Ovary (tissue), 9 donors: ENCODE results near the gene WHRN. TPM values are rescaled to one million over a fixed set of nuclear protein-coding genes. Genes with fewer than 3 reads are reported as not detected.
A peak's percentile ranks its signal among the peaks of the same experiment; 100 is the strongest.

Source experiments
- DNase-seq, 5 donors: peaks; one replicate each; pipeline ENCODE4 v3.0.0-alpha.2; 2019 to 2020
- H3K27ac ChIP-seq, 2 donors: fragments of 200-600 bp; one replicate each; pipeline versions ENCODE4 v1.5.1 to v1.8.0; 2019 to 2022
- H3K27me3 ChIP-seq: fragments of 200-600 bp; one replicate; pipeline ENCODE4 v1.8.0; 2022
- H3K36me3 ChIP-seq: fragments of 200-600 bp; sonication (generic); one replicate; pipeline ENCODE4 v1.5.1; 2019
- H3K4me1 ChIP-seq: one replicate; pipeline ENCODE4 v1.8.1; 2013; ENCODE audit warnings: mild to moderate bottlenecking, moderate library complexity; ENCODE audit not compliant: insufficient read depth
- H3K4me3 ChIP-seq: fragments of 200-600 bp; sonication (generic); one replicate; pipeline ENCODE4 v1.5.1; 2017
- H3K9me3 ChIP-seq, 2 donors: fragments of 200-600 bp in 1 of 2; sonication (generic) in 1 of 2; one replicate each; pipeline versions ENCODE4 v1.5.1 to v1.8.1; 2013 to 2019; ENCODE audit warnings: mild to moderate bottlenecking in 1 of 2, moderate library complexity in 1 of 2
- CTCF ChIP-seq, 3 donors: fragments of 450-650 bp in 2 of 3; fragments of 200-600 bp in 1 of 3; IDR thresholded peaks; one replicate each; pipeline versions ENCODE4 v1.5.1 to v1.8.0; 2016 to 2022; ENCODE audit warnings: antibody characterized with exemption in 3 of 3, mild to moderate bottlenecking in 1 of 3
- EP300 ChIP-seq: sonication (generic); formaldehyde crosslinking; IDR thresholded peaks from one replicate; pipeline ENCODE4 v1.6.1; 2017; ENCODE audit warnings: antibody characterized with exemption
- POLR2A ChIP-seq: fragments of 450-650 bp; IDR thresholded peaks from one replicate; pipeline ENCODE4 v1.6.1; 2017; ENCODE audit warnings: antibody characterized with exemption, mild to moderate bottlenecking, moderate library complexity
- WGBS, 3 donors: extraction: QIAGEN DNeasy Blood & Tissue Kit in 1 of 3; methylation state at CpG; one replicate each; pipeline versions ENCODE4 v1.1.5 to v1.1.7; 2013 to 2017; 5-methylcytosine and 5-hydroxymethylcytosine counted together
- intact Hi-C, 4 donors: fragments of 100-400 bp; cut with DNase I; formaldehyde crosslinking; loops; one replicate each; pipeline versions ENCODE4 v1.11.0 to v1.15.1; 2022 to 2023
- polyA plus RNA-seq, 2 donors: library from polyadenylated mRNA; stranded (reverse); fragments of 200-250 nt in 1 of 2; fragments of 350-450 nt in 1 of 2; fragmentation: Illumina TruSeq in 1 of 2; extraction: RNeasy Lipid Tissue Mini Kit (QIAGEN cat#74804) in 1 of 2; gene quantifications; one replicate each; pipeline ENCODE4 v1.2.3, GENCODE V29; 2013 to 2014
- total RNA-seq, 7 donors: library from RNA; depleted of rRNA in 2 of 7; stranded (reverse); fragments of >200 nt in 2 of 7; fragmentation: NEBNext Ultra II Directional in 3 of 7; extraction: Animal tissue kit (Norgen Biotek cat#: 25700) in 3 of 7; gene quantifications; one replicate each; pipeline versions ENCODE4 v1.1.0 to v1.2.4, GENCODE V29; 2016 to 2023
- donor health status: DM: no; HTN: no; CAD: no; lungs with moderate emphysema.
- donor health status: DM: no; HTN: no; CAD: no.
- donor health status: Bipolar disorder and iron deficiency.
- donor health status: DM: yes; HTN: yes; CAD: no.
- donor health status: DM: no; HTN: no; CAD: no.
- donor health status: DM: yes; HTN: yes; CAD: no.

Gene WHRN
- total and polyA plus RNA-seq, 9 donors = 1.7 to 28.5 (median 20.3) TPM

- intact Hi-C loops = loop anchor here in 3 of 4 donors (5.0 to 10.0 kb wide), 3 partner anchors 246 to 606 kb away; partner anchors contain the start of gene TEX53 (in 2 of the 3)
These were observed 98.8 kb downstream of the WHRN start for GRCh38 chr9:114406441-114406840.

GRCh38 chr9:114405294-114406034 is 99.8 kb downstream of the WHRN start:
- intact Hi-C loops = loop anchor here in 3 of 4 donors (5.0 to 10.0 kb wide), 3 partner anchors 247 to 607 kb away; partner anchors contain the start of gene TEX53 (in 2 of the 3)
- no peak overlapping the region for H3K27ac ChIP-seq
- peak; percentile 71 to 80 (median 79) for DNase-seq
- 25 to 33% (median 27%) methylated on average over 14 to 15 of the region's 15 CpGs for WGBS, 3 donors
- TF ChIP-seq POLR2A = no peak
- peak; percentile 19 to 65 (median 63) for TF ChIP-seq CTCF (IDR thresholded peaks at IDR 0.05)
- no peak for TF ChIP-seq EP300
- no peaks in the 10 kb centered on the region for H3K27me3 ChIP-seq
- no peaks in the 10 kb centered on the region for H3K4me1 ChIP-seq
- no peaks in the 10 kb centered on the region for H3K36me3 ChIP-seq
- no peak overlapping the region for H3K4me3 ChIP-seq
- no peaks in the 10 kb centered on the region for H3K9me3 ChIP-seq

More at GRCh38 chr9:114406441-114406840, 98.8 kb downstream of the WHRN start:
- Histone ChIP-seq H3K4me1 (no peaks in the 10 kb centered on the region), H3K4me3 (no peak overlapping the region), H3K36me3 (no peaks in the 10 kb centered on the region), H3K9me3 (no peaks in the 10 kb centered on the region), H3K27me3 (no peaks in the 10 kb centered on the region), H3K27ac (no peak overlapping the region)
- DNase-seq = peak in 1 of 5 donors; percentile 33
- WGBS, 3 donors = 92 to 94% (median 93%) methylated on average over 13 of the region's 13 CpGs
- TF ChIP-seq EP300 (no peak), CTCF (IDR thresholded peaks at IDR 0.05) (no peak)

DNA sequence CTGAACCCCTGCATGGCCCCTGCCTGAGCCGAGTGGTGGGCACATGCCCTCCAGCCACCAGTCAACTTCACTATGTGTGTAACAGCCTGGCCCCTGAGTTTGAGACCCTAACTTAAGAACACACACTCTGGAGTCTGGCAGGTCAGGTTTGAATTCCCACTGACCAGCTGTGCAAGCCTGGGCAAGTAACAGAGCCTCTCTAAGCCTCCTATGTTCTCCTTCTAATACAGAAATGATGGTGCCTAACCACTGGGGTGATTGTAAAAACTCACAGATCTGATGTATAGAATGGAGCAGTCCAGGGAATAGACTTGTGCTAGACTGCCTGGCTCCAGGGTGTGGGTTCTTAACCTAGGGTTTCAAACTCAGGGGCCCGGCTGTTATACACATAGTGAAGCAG is 100.7 kb downstream of the WHRN start:
- intact Hi-C loops = loop anchor here in 2 of 4 donors (10.0 kb wide), 1 partner anchor 250 kb away; the partner anchor contains the start of gene TEX53 (in 2 of the 2)
- Histone ChIP-seq H3K9me3 (no peaks in the 10 kb centered on the region), H3K27me3 (no peaks in the 10 kb centered on the region), H3K36me3 (no peaks in the 10 kb centered on the region), H3K4me1 (no peaks in the 10 kb centered on the region), H3K4me3 (no peak overlapping the region), H3K27ac (no peak overlapping the region)
- WGBS, 3 donors = 84 to 94% (median 91%) methylated on average over 2 of the region's 2 CpGs
- no peak for DNase-seq
- no peak for TF ChIP-seq EP300
- no peak for TF ChIP-seq CTCF (IDR thresholded peaks at IDR 0.05)
- no peak for TF ChIP-seq POLR2A

GRCh38 chr9:114403153-114403756 is 102.0 kb downstream of the WHRN start:
- DNase-seq = no peak
- no peak overlapping the region for H3K4me3 ChIP-seq
- TF ChIP-seq CTCF (IDR thresholded peaks at IDR 0.05) (no peak), EP300 (no peak), POLR2A (no peak)
- H3K4me1 ChIP-seq = no peaks in the 10 kb centered on the region
- H3K27ac ChIP-seq = no peak overlapping the region
- H3K27me3 ChIP-seq = no peaks in the 10 kb centered on the region
- 86 to 91% (median 88%) methylated on average over 16 of the region's 16 CpGs for WGBS, 3 donors
- H3K36me3 ChIP-seq = no peaks in the 10 kb centered on the region
- intact Hi-C loops = loop anchor here in 2 of 4 donors (10.0 kb wide), 1 partner anchor 252 kb away; the partner anchor contains the start of gene TEX53 (in 2 of the 2)
- H3K9me3 ChIP-seq = no peaks in the 10 kb centered on the region
